ENCODE data around the gene ZDHHC6. TPM values are rescaled to one million over a fixed set of nuclear protein-coding genes. Genes with fewer than 3 reads are reported as not detected.
"Not testable (repeated sequence)": the region's sequence is repeated elsewhere in the genome, so short reads cannot be mapped to it uniquely, and the experiment has no call there.

The ZDHHC6 gene
- total RNA-seq, 1 donor from 2014 or later, result 21.2 TPM

DNA sequence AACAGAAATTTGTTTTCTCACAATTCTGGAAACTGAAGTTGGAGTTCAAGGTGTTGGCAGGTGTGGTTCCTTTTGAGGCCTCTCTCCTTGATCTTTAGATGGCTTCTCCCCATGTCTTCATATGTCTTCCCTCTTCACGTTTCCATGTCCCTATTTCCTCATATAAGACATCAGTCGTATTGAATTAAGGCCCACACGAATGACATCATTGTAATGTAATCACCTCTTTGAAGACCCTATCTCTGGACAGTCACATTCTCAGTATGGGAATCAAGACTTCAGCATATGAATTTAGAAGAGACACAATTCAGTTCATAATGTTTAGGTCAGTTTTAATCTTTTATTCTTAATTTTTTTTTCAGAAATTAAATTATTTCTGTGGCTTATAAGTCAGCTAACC lies 20.1 kb upstream of the ZDHHC6 start:
- Histone ChIP-seq H3K4me1 (peaks cover 6% of the 10 kb centered on the region), H3K36me3 (peaks cover 30% of the 10 kb centered on the region), H3K27me3 (ENCODE audit: low read depth) (no peaks in the 10 kb centered on the region), H3K27ac (replicated peaks) (no peak overlapping the region), H3K4me3 (no peak overlapping the region), H3K9me3 (replicated peaks) (no peaks in the 10 kb centered on the region)
- TF ChIP-seq, protein P1, sequence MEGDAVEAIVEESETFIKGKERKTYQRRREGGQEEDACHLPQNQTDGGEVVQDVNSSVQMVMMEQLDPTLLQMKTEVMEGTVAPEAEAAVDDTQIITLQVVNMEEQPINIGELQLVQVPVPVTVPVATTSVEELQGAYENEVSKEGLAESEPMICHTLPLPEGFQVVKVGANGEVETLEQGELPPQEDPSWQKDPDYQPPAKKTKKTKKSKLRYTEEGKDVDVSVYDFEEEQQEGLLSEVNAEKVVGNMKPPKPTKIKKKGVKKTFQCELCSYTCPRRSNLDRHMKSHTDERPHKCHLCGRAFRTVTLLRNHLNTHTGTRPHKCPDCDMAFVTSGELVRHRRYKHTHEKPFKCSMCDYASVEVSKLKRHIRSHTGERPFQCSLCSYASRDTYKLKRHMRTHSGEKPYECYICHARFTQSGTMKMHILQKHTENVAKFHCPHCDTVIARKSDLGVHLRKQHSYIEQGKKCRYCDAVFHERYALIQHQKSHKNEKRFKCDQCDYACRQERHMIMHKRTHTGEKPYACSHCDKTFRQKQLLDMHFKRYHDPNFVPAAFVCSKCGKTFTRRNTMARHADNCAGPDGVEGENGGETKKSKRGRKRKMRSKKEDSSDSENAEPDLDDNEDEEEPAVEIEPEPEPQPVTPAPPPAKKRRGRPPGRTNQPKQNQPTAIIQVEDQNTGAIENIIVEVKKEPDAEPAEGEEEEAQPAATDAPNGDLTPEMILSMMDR (IDR thresholded peaks at IDR 0.05; ENCODE audit: borderline replicate concordance), result no peak
- DNase-seq, result no peak
- intact Hi-C loops (cut with micrococcal nuclease), result no loop called here

- Histone ChIP-seq H3K36me3 (peaks cover 42% of the 10 kb centered on the region), H3K27me3 (ENCODE audit: low read depth) (no peaks in the 10 kb centered on the region), H3K4me1 (no peaks in the 10 kb centered on the region), H3K27ac (replicated peaks) (no peak overlapping the region), H3K9me3 (replicated peaks) (no peaks in the 10 kb centered on the region), H3K4me3 (no peak overlapping the region)
- intact Hi-C loops (cut with micrococcal nuclease), result no loop called here
- TF ChIP-seq, protein P1 (IDR thresholded peaks at IDR 0.05; ENCODE audit: borderline replicate concordance), result no peak
- no peak for DNase-seq
These were observed 18.7 kb upstream of the ZDHHC6 start for GRCh38 chr10:112465299-112465883.

- peaks cover 42% of the 10 kb centered on the region for H3K36me3 ChIP-seq
- H3K4me1 ChIP-seq; DNase-seq; H3K27ac ChIP-seq (replicated peaks); intact Hi-C loops (cut with micrococcal nuclease); H3K4me3 ChIP-seq; H3K27me3 ChIP-seq (ENCODE audit: low read depth); H3K9me3 ChIP-seq (replicated peaks): not testable (repeated sequence)
These were observed 17.4 kb upstream of the ZDHHC6 start for GRCh38 chr10:112464074-112464473.

DNA sequence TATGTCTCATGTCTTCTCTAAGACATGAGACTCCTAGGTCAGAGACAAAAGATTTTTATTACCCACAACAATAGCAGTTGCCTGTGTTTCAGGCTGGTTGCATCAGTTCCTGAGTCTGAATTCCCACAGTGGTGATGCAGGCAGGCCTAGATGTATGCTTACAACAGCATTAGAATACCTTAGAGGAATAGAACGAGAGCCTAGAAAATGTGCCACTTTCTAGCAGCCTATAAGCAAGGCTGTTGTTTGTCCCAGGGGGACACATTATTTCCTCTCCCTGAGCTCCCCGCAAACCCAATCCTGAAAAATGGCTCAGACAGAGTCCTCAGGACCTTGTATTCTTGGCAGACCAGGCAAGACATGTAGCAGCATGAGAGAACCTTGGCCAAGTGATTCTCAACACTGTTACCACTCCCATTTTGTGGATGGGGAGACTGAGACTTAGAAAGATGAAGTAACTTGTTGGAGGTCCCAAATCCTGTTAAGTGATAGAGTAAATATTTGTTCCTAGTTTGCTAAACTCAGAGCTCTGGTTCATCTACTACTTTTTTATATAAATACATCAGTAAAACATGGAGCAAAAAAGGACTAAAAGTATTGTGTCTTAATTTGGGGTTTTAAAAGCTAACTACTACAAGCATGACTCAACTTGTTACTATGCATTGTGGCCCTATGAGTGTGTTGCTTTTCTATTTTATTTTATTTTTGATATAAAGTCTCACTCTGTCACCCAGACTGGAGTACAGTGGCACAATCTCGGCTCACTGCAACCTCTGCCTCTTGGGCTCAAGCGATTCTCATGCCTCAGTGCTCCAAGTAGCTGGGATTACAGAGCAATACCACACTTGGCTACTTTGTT lies 14.5 kb upstream of the ZDHHC6 start:
- peaks cover 33% of the 10 kb centered on the region for H3K36me3 ChIP-seq
- H3K27me3 ChIP-seq (ENCODE audit: low read depth), result no peaks in the 10 kb centered on the region
- TF ChIP-seq, protein P1 (IDR thresholded peaks at IDR 0.05; ENCODE audit: borderline replicate concordance), result no peak
- H3K4me3 ChIP-seq, result no peak overlapping the region
- H3K9me3 ChIP-seq (replicated peaks), result no peaks in the 10 kb centered on the region
- H3K27ac ChIP-seq (replicated peaks), result no peak overlapping the region
- no peaks in the 10 kb centered on the region for H3K4me1 ChIP-seq
- intact Hi-C loops (cut with micrococcal nuclease), result no loop called here
- no peak for DNase-seq

DNA sequence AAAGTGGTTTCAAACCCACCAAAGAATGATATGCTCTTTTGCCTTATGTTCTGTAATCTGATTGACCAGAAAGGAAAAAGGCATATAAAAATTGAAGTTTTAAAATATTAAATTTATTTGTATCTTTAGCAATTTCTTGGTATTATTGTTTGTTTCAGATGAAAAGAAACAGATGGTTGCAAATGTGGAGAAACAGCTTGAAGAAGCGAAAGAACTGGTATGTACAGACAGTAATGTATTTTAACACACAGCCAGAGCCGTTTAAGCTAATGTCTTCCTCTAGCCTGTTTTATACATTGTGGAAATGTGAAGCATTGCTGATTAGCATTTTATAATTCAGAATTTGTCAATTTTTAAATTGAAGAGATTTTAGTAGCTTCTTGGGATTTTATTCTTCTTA lies 13.7 kb upstream of the ZDHHC6 start:
- TF ChIP-seq, protein P1 (IDR thresholded peaks at IDR 0.05; ENCODE audit: borderline replicate concordance), result no peak
- Histone ChIP-seq H3K27ac (replicated peaks) (no peak overlapping the region), H3K4me3 (no peak overlapping the region), H3K4me1 (no peaks in the 10 kb centered on the region), H3K9me3 (replicated peaks) (no peaks in the 10 kb centered on the region), H3K36me3 (peaks cover 24% of the 10 kb centered on the region), H3K27me3 (ENCODE audit: low read depth) (no peaks in the 10 kb centered on the region)
- intact Hi-C loops (cut with micrococcal nuclease), result no loop called here
- no peak for DNase-seq

GRCh38 chr10:112456533-112456932 lies 9.8 kb upstream of the ZDHHC6 start:
- Histone ChIP-seq H3K9me3 (replicated peaks) (peaks cover 4% of the 10 kb centered on the region), H3K36me3 (peaks cover 12% of the 10 kb centered on the region), H3K4me1 (no peaks in the 10 kb centered on the region), H3K4me3 (no peak overlapping the region), H3K27me3 (ENCODE audit: low read depth) (no peaks in the 10 kb centered on the region), H3K27ac (replicated peaks) (no peak overlapping the region)
- TF ChIP-seq, protein P1 (IDR thresholded peaks at IDR 0.05; ENCODE audit: borderline replicate concordance), result no peak
- intact Hi-C loops (cut with micrococcal nuclease), result no loop called here
- DNase-seq, result no peak

Measured in left ventricle myocardium inferior (tissue), 1 donor.